H1 (cell line): ENCODE results near the gene CLASP2. TPM values are rescaled to one million over a fixed set of nuclear protein-coding genes. Genes with fewer than 3 reads are reported as not detected.

ENCODE experiments used
- CTCF ChIA-PET: fragments of 300-600 bp; sonication (Branson Sonifier 250); formaldehyde crosslinking; loops from one replicate; lab custom pipeline; 2021; ENCODE audit not compliant: partially characterized antibody; lab: Charles Lee
- POLR2A ChIA-PET: fragments of 300-600 bp; sonication (Branson Sonifier 250); formaldehyde crosslinking; loops from one replicate; lab custom pipeline; 2021; ENCODE audit warnings: inconsistent platforms; ENCODE audit not compliant: partially characterized antibody; lab: Charles Lee
- DNase-seq, 2 experiments: peaks; one replicate each; pipeline versions ENCODE4 v3.0.0 to v3.0.0-alpha.2; 2010 to 2022; ENCODE audit warnings: low spot score in 2 of 2, low read depth in 1 of 2, mixed read lengths in 1 of 2
- FAIRE-seq: peaks from 2 replicates; lab custom pipeline; 2011; peaks lifted over from hg19 to GRCh38; lab: Jason Lieb, UNC
- H2AFZ ChIP-seq: 2 replicates; pipeline ENCODE4 v1.8.1; 2012; ENCODE audit warnings: low read length, inconsistent platforms
- H2AK5ac ChIP-seq: 2 replicates; pipeline ENCODE4 v1.6.1; 2013; ENCODE audit warnings: low read depth, low read length
- H2BK120ac ChIP-seq: replicated peaks from 2 replicates; pipeline ENCODE3; 2013; ENCODE audit warnings: low read depth, low read length, inconsistent platforms
- H2BK12ac ChIP-seq: 2 replicates; pipeline ENCODE4 v1.6.1; 2013; ENCODE audit warnings: low read depth, low read length
- H2BK15ac ChIP-seq: 2 replicates; pipeline ENCODE4 v1.6.1; 2013; ENCODE audit warnings: low read length
- H2BK20ac ChIP-seq: 2 replicates; pipeline ENCODE4 v1.6.1; 2013; ENCODE audit warnings: low read length
- H2BK5ac ChIP-seq: 2 replicates; pipeline ENCODE4 v1.6.1; 2013; ENCODE audit warnings: low read depth, low read length
- H3K14ac ChIP-seq: 2 replicates; pipeline ENCODE4 v1.6.1; 2013; ENCODE audit warnings: inconsistent platforms; ENCODE audit not compliant: insufficient read length
- H3K18ac ChIP-seq: 2 replicates; pipeline ENCODE4 v1.6.1; 2013; ENCODE audit warnings: low read length; ENCODE audit errors: extremely low read depth
- H3K23ac ChIP-seq: 2 replicates; pipeline ENCODE4 v1.6.1; 2013; ENCODE audit warnings: inconsistent platforms; ENCODE audit not compliant: insufficient read length
- H3K23me2 ChIP-seq: 2 replicates; pipeline ENCODE4 v1.6.1; 2013; ENCODE audit warnings: low read depth, low read length
- H3K27ac ChIP-seq: 2 replicates; pipeline ENCODE4 v1.6.1; 2011; ENCODE audit warnings: low read depth, low read length, inconsistent platforms
- H3K27me3 ChIP-seq, 4 experiments: replicated peaks in 1 of 4; 1 replicate in 1 of 4; 2 replicates in 3 of 4; pipeline versions ENCODE4 v1.6.1 to v1.8.1; 2011 to 2013; ENCODE audit warnings: low read length in 3 of 4, mild to moderate bottlenecking in 3 of 4, inconsistent platforms in 2 of 4, mixed read lengths in 2 of 4, moderate library complexity in 1 of 4; ENCODE audit not compliant: control insufficient read depth in 3 of 4, insufficient read depth in 3 of 4; ENCODE audit errors: extremely low read depth in 1 of 4
- H3K36me3 ChIP-seq, 4 experiments: 2 replicates each; pipeline versions ENCODE4 v1.6.1 to v1.8.1; 2011 to 2013; ENCODE audit warnings: mild to moderate bottlenecking in 4 of 4, low read length in 3 of 4, moderate library complexity in 2 of 4, control low read depth in 1 of 4, inconsistent platforms in 1 of 4; ENCODE audit not compliant: insufficient read depth in 4 of 4, control insufficient read depth in 2 of 4
- H3K4ac ChIP-seq: replicated peaks from 2 replicates; pipeline ENCODE3; 2013; ENCODE audit warnings: low read length, low read depth, mixed read lengths, inconsistent platforms; ENCODE audit not compliant: insufficient read length
- H3K4me1 ChIP-seq, 4 experiments: replicated peaks in 1 of 4; 1 replicate in 1 of 4; 2 replicates in 3 of 4; pipeline versions ENCODE4 v1.6.1 to v1.8.1; 2011 to 2013; ENCODE audit warnings: low read length in 3 of 4, inconsistent platforms in 2 of 4, mixed read lengths in 1 of 4; ENCODE audit not compliant: insufficient read depth in 4 of 4, control insufficient read depth in 3 of 4
- H3K4me2 ChIP-seq, 2 experiments: 2 replicates each; pipeline versions ENCODE4 v1.6.1 to v1.8.1; 2011 to 2013; ENCODE audit warnings: low read depth in 2 of 2, low read length in 2 of 2, control low read depth in 1 of 2, inconsistent platforms in 1 of 2, mild to moderate bottlenecking in 1 of 2; ENCODE audit not compliant: insufficient read depth in 1 of 2
- H3K4me3 ChIP-seq, 4 experiments: fragments of 200-600, 300-600 bp in 1 of 4; sonication (generic), shearing (Covaris generic), sonication (Bioruptor Twin) in 1 of 4; 2 replicates each; pipeline versions ENCODE4 v1.5.1 to v1.8.1; 2011 to 2016; ENCODE audit warnings: low read length in 4 of 4, low read depth in 3 of 4, control low read depth in 2 of 4, inconsistent platforms in 2 of 4, mild to moderate bottlenecking in 2 of 4, mixed read lengths in 1 of 4, moderate library complexity in 1 of 4; ENCODE audit not compliant: insufficient read depth in 2 of 4; ENCODE audit errors: extremely low read depth in 1 of 4
- H3K56ac ChIP-seq: replicated peaks from 2 replicates; pipeline ENCODE3; 2013; ENCODE audit warnings: low read depth, mild to moderate bottlenecking, mixed read lengths, low read length, inconsistent platforms; ENCODE audit not compliant: insufficient read length
- H3K79me1 ChIP-seq: 2 replicates; pipeline ENCODE4 v1.6.1; 2013; ENCODE audit warnings: low read depth, low read length, control low read depth
- H3K79me2 ChIP-seq, 2 experiments: 2 replicates each; pipeline versions ENCODE4 v1.6.1 to v1.8.1; 2012 to 2013; ENCODE audit warnings: low read length in 2 of 2, mild to moderate bottlenecking in 2 of 2, inconsistent platforms in 1 of 2; ENCODE audit not compliant: insufficient read depth in 2 of 2, control insufficient read depth in 1 of 2
- H3K9ac ChIP-seq, 4 experiments: replicated peaks in 1 of 4; 1 replicate in 1 of 4; 2 replicates in 3 of 4; pipeline versions ENCODE4 v1.6.1 to v1.8.1; 2011 to 2013; ENCODE audit warnings: low read depth in 3 of 4, low read length in 3 of 4, control low read depth in 2 of 4, mild to moderate bottlenecking in 2 of 4, moderate library complexity in 2 of 4, inconsistent platforms in 1 of 4; ENCODE audit errors: extremely low read depth in 1 of 4
- H3K9me3 ChIP-seq, 2 experiments: 2 replicates each; pipeline versions ENCODE4 v1.6.1 to v1.8.1; 2012 to 2013; ENCODE audit warnings: mild to moderate bottlenecking in 2 of 2, moderate library complexity in 2 of 2, control low read depth in 1 of 2, inconsistent platforms in 1 of 2, low read depth in 1 of 2, low read length in 1 of 2, mixed read lengths in 1 of 2; ENCODE audit not compliant: insufficient read depth in 2 of 2
- H4K20me1 ChIP-seq, 2 experiments: replicated peaks in 1 of 2; 2 replicates each; pipeline versions ENCODE3 to v1.8.1; 2011 to 2013; ENCODE audit warnings: inconsistent platforms in 2 of 2, low read length in 2 of 2, mild to moderate bottlenecking in 1 of 2; ENCODE audit not compliant: insufficient read depth in 2 of 2, control insufficient read depth in 1 of 2
- H4K5ac ChIP-seq: 2 replicates; pipeline ENCODE4 v1.6.1; 2013; ENCODE audit warnings: low read length, low read depth, mixed read lengths, inconsistent platforms; ENCODE audit not compliant: insufficient read length
- H4K8ac ChIP-seq: 2 replicates; pipeline ENCODE4 v1.8.0; 2013; ENCODE audit warnings: mild to moderate bottlenecking, moderate library complexity, low read length, inconsistent platforms; ENCODE audit not compliant: insufficient read depth; ENCODE audit errors: extremely low read depth
- H4K91ac ChIP-seq: replicated peaks from 2 replicates; pipeline ENCODE3; 2013; ENCODE audit warnings: low read length, mixed read lengths, inconsistent platforms; ENCODE audit not compliant: insufficient read length
- NRF1 ChIP-seq: IDR thresholded peaks from 2 replicates; pipeline ENCODE4 v1.6.1; 2011; ENCODE audit warnings: mild to moderate bottlenecking, low read depth, low read length, improper control_type of control experiment
- POLR2A ChIP-seq, 2 experiments: IDR thresholded peaks; 1 replicate in 1 of 2; 2 replicates in 1 of 2; pipeline ENCODE4 v1.6.1; 2011; ENCODE audit warnings: low read depth in 2 of 2, low read length in 2 of 2, mild to moderate bottlenecking in 2 of 2; ENCODE audit errors: control extremely low read depth in 1 of 2
- RBBP5 ChIP-seq: IDR thresholded peaks from 2 replicates; pipeline ENCODE4 v1.7.1; 2012; ENCODE audit warnings: low read depth, mild to moderate bottlenecking, inconsistent platforms, low read length, moderate library complexity, borderline replicate concordance
- RFX5 ChIP-seq: IDR thresholded peaks from 2 replicates; pipeline ENCODE4 v1.6.1; 2011; ENCODE audit warnings: low read depth, low read length, improper control_type of control experiment, borderline replicate concordance
- RNF2 ChIP-seq: fragments of 200-900, 300-1000 bp; sonication (generic); IDR thresholded peaks from 2 replicates; pipeline ENCODE4 v1.7.1; 2016; ENCODE audit warnings: borderline replicate concordance, low read depth, mild to moderate bottlenecking, antibody characterized with exemption, low read length; ENCODE audit not compliant: poor library complexity, severe bottlenecking; ENCODE audit errors: missing control alignments
- RXRA ChIP-seq: IDR thresholded peaks from 2 replicates; pipeline ENCODE4 v1.6.1; 2011; ENCODE audit warnings: low read depth, mild to moderate bottlenecking, low read length, moderate library complexity; ENCODE audit not compliant: insufficient read depth
- SIN3A ChIP-seq, 2 experiments: IDR thresholded peaks in 1 of 2; conservative IDR thresholded peaks in 1 of 2; 2 replicates each; pipeline ENCODE4 v1.6.1; 2011 to 2012; ENCODE audit warnings: low read length in 2 of 2, improper control_type of control experiment in 1 of 2, low read depth in 1 of 2, mild to moderate bottlenecking in 1 of 2
- TAF1 ChIP-seq: IDR thresholded peaks from 2 replicates; pipeline ENCODE4 v1.6.1; 2011; ENCODE audit warnings: mild to moderate bottlenecking, low read depth, low read length
- TCF12 ChIP-seq: IDR thresholded peaks from 2 replicates; pipeline ENCODE4 v1.6.1; 2011; ENCODE audit warnings: low read depth, mild to moderate bottlenecking, low read length
- WGBS, 2 experiments: shearing (Covaris generic) in 1 of 2; methylation state at CpG; one replicate each; pipeline versions ENCODE4 v1.1.6 to v1.1.7; 2013 to 2015; ENCODE audit warnings: low lambda C conversion rate in 2 of 2, mixed read lengths in 2 of 2, inconsistent platforms in 1 of 2, low coverage in 1 of 2, missing lambda C conversion rate in 1 of 2; ENCODE audit not compliant: insufficient replicate concordance in 2 of 2, insufficient coverage in 1 of 2, insufficient read length in 1 of 2; ENCODE audit errors: extremely low coverage in 1 of 2, missing lambda C conversion rate in 1 of 2; 5-methylcytosine and 5-hydroxymethylcytosine counted together
- polyA plus RNA-seq, 7 experiments: library from polyadenylated mRNA; depleted of rRNA in 3 of 7; stranded (reverse) in 5 of 7; unstranded in 2 of 7; fragments of >200 nt in 5 of 7; fragments of 200-250 nt in 2 of 7; gene quantifications; 1 replicate in 5 of 7; 2 replicates in 1 of 7; 4 replicates in 1 of 7; pipeline versions ENCODE4 v1.2.1 to v1.2.3, GENCODE V29; 2011 to 2013; ENCODE audit warnings: missing spikeins in 2 of 7, mixed read lengths in 2 of 7
- total RNA-seq: library from RNA; stranded (reverse); fragmentation: NEBNext Ultra II Directional; extraction: Animal tissue kit (Norgen Biotek cat#: 25700); gene quantifications from 2 replicates; pipeline ENCODE4 v1.2.1, GENCODE V29; 2021
- TF ChIP-seq, protein P1 (sequence below): IDR thresholded peaks from 2 replicates; pipeline ENCODE4 v1.6.1; 2011; ENCODE audit warnings: low read depth, mild to moderate bottlenecking, low read length; ENCODE audit not compliant: insufficient read depth

CLASP2 gene
- total and polyA plus RNA-seq, 2 of the 8 experiments (the other 6 are each of a cell fraction or from before 2014, with no cell fraction given), result 21.7 to 58.0 TPM

DNA sequence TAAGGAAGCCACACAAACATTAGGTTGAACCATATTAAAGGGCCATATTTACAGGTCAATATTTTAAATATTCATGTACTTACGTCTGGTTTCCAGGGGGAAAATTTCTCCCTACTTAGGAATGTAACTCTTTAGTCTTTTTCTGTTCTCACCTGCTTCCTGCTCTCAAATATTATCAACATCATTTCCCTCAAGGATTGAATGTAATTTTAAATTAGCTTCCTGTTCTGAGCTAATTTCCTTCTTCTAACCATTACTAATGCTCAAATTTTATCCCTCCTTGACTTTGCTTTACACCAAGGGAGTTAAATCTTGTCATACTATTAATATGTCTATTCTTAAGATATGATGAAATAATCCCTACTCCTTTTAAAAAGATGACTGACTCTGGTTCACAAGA, 174.5 kb downstream of the CLASP2 start:
- Histone ChIP-seq H3K27ac (no peak overlapping the region), H4K5ac (no peak overlapping the region), H2BK20ac (no peak overlapping the region)
- TF ChIP-seq, protein P1, sequence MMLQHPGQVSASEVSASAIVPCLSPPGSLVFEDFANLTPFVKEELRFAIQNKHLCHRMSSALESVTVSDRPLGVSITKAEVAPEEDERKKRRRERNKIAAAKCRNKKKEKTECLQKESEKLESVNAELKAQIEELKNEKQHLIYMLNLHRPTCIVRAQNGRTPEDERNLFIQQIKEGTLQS, result no peak
- no peak for TF ChIP-seq RNF2
- TF ChIP-seq RXRA, result no peak
- no peak for TF ChIP-seq TCF12
- TF ChIP-seq NRF1, result no peak
- no peak for TF ChIP-seq RFX5
- TF ChIP-seq TAF1, result no peak
- no peak for TF ChIP-seq SIN3A (conservative IDR thresholded peaks at IDR 0.05 in 1 of 2, IDR thresholded peaks at IDR 0.05 in 1 of 2; ENCODE audit: low read depth in 1 of 2, low read length in 2 of 2)
- TF ChIP-seq RBBP5, result no peak
- TF ChIP-seq POLR2A (IDR thresholded peaks at IDR 0.05; ENCODE audit: control extremely low read depth in 1 of 2, low read depth in 2 of 2, low read length in 2 of 2), result no peak
- TF ChIP-seq, all 59 proteins: peak for 0
- ChIA-PET CTCF (interaction anchor here (0.7 kb wide), 1 partner anchor 243 kb away, joined by 4 read pairs; no protein-coding TSS in a partner anchor), POLR2A (no interaction called here)
- Histone ChIP-seq H4K91ac (no peak overlapping the region), H3K79me1 (no peaks in the 10 kb centered on the region), H2BK15ac (no peak overlapping the region), H3K18ac (no peak overlapping the region), H3K23me2 (no peaks in the 10 kb centered on the region), H2BK5ac (no peak overlapping the region), H3K79me2 (no peaks in the 10 kb centered on the region), H3K56ac (no peak overlapping the region), H2BK120ac (no peak overlapping the region), H3K14ac (no peak overlapping the region), H3K4me2 (no peak overlapping the region), H3K9me3 (no peaks in the 10 kb centered on the region; a peak in 1 of 4 replicates), H2AK5ac (no peak overlapping the region), H3K36me3 (peaks cover 0 to 3% (median under 1%) of the 10 kb centered on the region in 4 experiments; a peak in 3 of 8 replicates), H2BK12ac (no peak overlapping the region), H4K8ac (no peak overlapping the region), H3K23ac (no peak overlapping the region), H4K20me1 (no peaks in the 10 kb centered on the region), H2AFZ (no peak overlapping the region), H3K4ac (no peak overlapping the region), H3K4me1 (no peaks in the 10 kb centered on the region), H3K4me3 (no peak overlapping the region), H3K9ac (no peak overlapping the region), H3K27me3 (no peaks in the 10 kb centered on the region)
- WGBS, 2 experiments, result 88% methylated on average over 1 of the region's 1 CpG; no CpG with 5 or more reads in 1 of the 2 experiments
- FAIRE-seq (no peak), DNase-seq (no peak)
